NCI-H2081 (cell line): ENCODE measurements around the gene PGA4.

Experiments used
- DNase-seq, 2 experiments: peaks; one replicate each; lab custom pipeline; 2025; lab: John Stamatoyannopoulos, UW

The PGA4 gene

GRCh38 chr11:61279934-61280659, 58.0 kb downstream of the PGA4 start:
- DNase-seq, result peak; percentile 38 to 62

GRCh38 chr11:61280883-61281580, 58.9 kb downstream of the PGA4 start:
- no peak for DNase-seq
